ENCODE results near the gene TMTC3.
"Not testable (repeated sequence)": the region's sequence is repeated elsewhere in the genome, so short reads cannot be mapped to it uniquely, and the experiment has no call there.

The TMTC3 gene

GRCh38 chr12:88141774-88142609 is at the start of gene TMTC3, which contains the start of gene CEP290:
Gene TMTC3 (plus strand): TSS chr12:88142307. CDS start chr12:88148316, 6,009 bp downstream.
Gene CEP290 (minus strand): TSS chr12:88142088. CDS start chr12:88141307, 781 bp downstream.
- Histone ChIP-seq H3K9ac (ENCODE audit: low read length) (peak within 1 kb of the TSS; percentile 58), H3K4me1 (ENCODE audit: control insufficient read depth, insufficient read depth, low read length) (peaks cover 3% of the 10 kb centered on the region), H3K4me3 (ENCODE audit: low read length) (peak within 1 kb of the TSS; percentile 90), H3K36me3 (ENCODE audit: control insufficient read depth, insufficient read depth, low read length) (no peaks in the 10 kb centered on the region), H3K27me3 (ENCODE audit: control insufficient read depth, insufficient read depth, low read length) (no peaks in the 10 kb centered on the region), H3K27ac (ENCODE audit: low read depth, low read length) (peak within 1 kb of the TSS; percentile 70)

GRCh38 chr12:88092771-88093170 is 49.3 kb upstream of the TMTC3 start:
- no peak overlapping the region for H3K9ac ChIP-seq (ENCODE audit: low read length)
- H3K36me3 ChIP-seq (ENCODE audit: control insufficient read depth, insufficient read depth, low read length), result no peaks in the 10 kb centered on the region
- no peaks in the 10 kb centered on the region for H3K27me3 ChIP-seq (ENCODE audit: control insufficient read depth, insufficient read depth, low read length)
- H3K4me3 ChIP-seq (ENCODE audit: low read length), result no peak overlapping the region
- H3K4me1 ChIP-seq (ENCODE audit: control insufficient read depth, insufficient read depth, low read length), result no peaks in the 10 kb centered on the region
- H3K27ac ChIP-seq (ENCODE audit: low read depth, low read length), result no peak overlapping the region

DNA sequence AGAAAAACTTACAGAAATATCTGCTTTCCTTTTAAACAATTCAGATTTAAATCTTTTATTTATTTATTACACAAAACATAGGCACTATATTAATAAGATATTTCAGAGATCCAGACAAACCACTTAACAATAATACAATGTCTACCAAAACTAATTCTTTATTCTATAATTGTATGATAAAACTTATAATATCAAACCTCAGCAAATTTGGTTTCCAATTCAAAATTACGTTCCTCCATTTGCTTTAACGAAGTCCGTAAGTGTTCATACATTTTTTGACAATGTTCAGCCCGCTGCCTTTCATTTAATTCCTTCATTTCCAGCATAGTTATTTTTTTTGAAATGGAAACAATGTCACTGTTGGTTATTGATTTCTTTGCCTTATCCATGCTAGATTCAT is 48.5 kb upstream of the TMTC3 start:
- Histone ChIP-seq H3K4me1 (ENCODE audit: control insufficient read depth, insufficient read depth, low read length) (no peaks in the 10 kb centered on the region), H3K27ac (ENCODE audit: low read depth, low read length) (no peak overlapping the region), H3K4me3 (ENCODE audit: low read length) (no peak overlapping the region), H3K9ac (ENCODE audit: low read length) (no peak overlapping the region), H3K27me3 (ENCODE audit: control insufficient read depth, insufficient read depth, low read length) (no peaks in the 10 kb centered on the region), H3K36me3 (ENCODE audit: control insufficient read depth, insufficient read depth, low read length) (no peaks in the 10 kb centered on the region)

DNA sequence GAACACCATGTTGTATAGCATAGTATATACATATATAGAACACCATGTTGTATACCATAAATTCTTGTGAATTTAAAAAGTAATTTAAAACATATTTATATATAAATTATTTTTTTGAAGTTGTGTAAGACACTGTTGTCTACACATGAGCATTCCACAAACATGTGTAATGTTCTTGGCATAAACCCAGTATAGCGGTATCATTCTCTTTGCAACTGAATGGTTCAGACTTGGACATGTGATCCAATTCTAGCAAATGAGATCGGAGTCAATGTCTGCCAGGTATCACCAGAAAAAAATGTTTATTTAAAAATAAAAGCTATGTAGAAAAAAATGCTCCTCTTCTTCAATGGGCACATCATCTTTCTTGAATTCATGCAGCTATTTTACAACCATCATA is 34.1 kb upstream of the TMTC3 start:
- Histone ChIP-seq H3K9ac (ENCODE audit: low read length) (no peak overlapping the region), H3K4me3 (ENCODE audit: low read length) (no peak overlapping the region), H3K27ac (ENCODE audit: low read depth, low read length) (no peak overlapping the region), H3K27me3 (ENCODE audit: control insufficient read depth, insufficient read depth, low read length) (no peaks in the 10 kb centered on the region), H3K4me1 (ENCODE audit: control insufficient read depth, insufficient read depth, low read length) (no peaks in the 10 kb centered on the region), H3K36me3 (ENCODE audit: control insufficient read depth, insufficient read depth, low read length) (peaks cover 3% of the 10 kb centered on the region)

- Histone ChIP-seq H3K36me3 (ENCODE audit: control insufficient read depth, insufficient read depth, low read length) (peaks cover 3% of the 10 kb centered on the region), H3K27me3 (ENCODE audit: control insufficient read depth, insufficient read depth, low read length) (no peaks in the 10 kb centered on the region), H3K9ac (ENCODE audit: low read length) (no peak overlapping the region), H3K27ac (ENCODE audit: low read depth, low read length) (no peak overlapping the region), H3K4me1 (ENCODE audit: control insufficient read depth, insufficient read depth, low read length) (no peaks in the 10 kb centered on the region), H3K4me3 (ENCODE audit: low read length) (no peak overlapping the region)
These were observed 30.9 kb upstream of the TMTC3 start for GRCh38 chr12:88111074-88111652.

- no peaks in the 10 kb centered on the region for H3K4me1 ChIP-seq (ENCODE audit: control insufficient read depth, insufficient read depth, low read length)
- H3K27ac ChIP-seq (ENCODE audit: low read depth, low read length), result no peak overlapping the region
- H3K4me3 ChIP-seq (ENCODE audit: low read length), result no peak overlapping the region
- no peaks in the 10 kb centered on the region for H3K27me3 ChIP-seq (ENCODE audit: control insufficient read depth, insufficient read depth, low read length)
- peaks cover 3% of the 10 kb centered on the region for H3K36me3 ChIP-seq (ENCODE audit: control insufficient read depth, insufficient read depth, low read length)
- H3K9ac ChIP-seq (ENCODE audit: low read length), result no peak overlapping the region
These were observed 28.2 kb upstream of the TMTC3 start for GRCh38 chr12:88113871-88114270.

- Histone ChIP-seq H3K27me3 (ENCODE audit: control insufficient read depth, insufficient read depth, low read length) (no peaks in the 10 kb centered on the region), H3K4me3 (ENCODE audit: low read length) (no peak overlapping the region), H3K9ac (ENCODE audit: low read length) (no peak overlapping the region), H3K27ac (ENCODE audit: low read depth, low read length) (no peak overlapping the region), H3K4me1 (ENCODE audit: control insufficient read depth, insufficient read depth, low read length) (no peaks in the 10 kb centered on the region), H3K36me3 (ENCODE audit: control insufficient read depth, insufficient read depth, low read length) (no peaks in the 10 kb centered on the region)
These were observed 19.4 kb upstream of the TMTC3 start for GRCh38 chr12:88122666-88123065.

DNA sequence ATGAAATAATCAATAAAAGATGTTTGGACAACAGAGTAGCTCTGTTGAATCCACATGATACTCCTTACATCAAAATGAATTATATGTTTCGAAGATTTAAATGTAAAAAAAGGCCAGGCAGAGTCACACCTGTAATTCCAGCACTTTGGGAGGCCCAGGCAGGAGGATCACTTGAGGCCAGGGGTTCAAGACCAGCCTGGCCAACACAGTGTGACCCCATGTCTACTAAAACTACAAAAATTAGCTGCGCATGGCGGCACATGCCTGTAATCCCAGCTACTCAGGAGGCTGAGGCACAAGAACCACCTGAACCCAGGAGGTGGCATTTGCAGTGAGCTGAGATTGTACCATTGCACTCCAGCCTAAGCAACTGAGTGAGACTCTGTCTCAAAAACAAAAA is 15.0 kb upstream of the TMTC3 start:
- no peak overlapping the region for H3K9ac ChIP-seq (ENCODE audit: low read length)
- H3K27me3 ChIP-seq (ENCODE audit: control insufficient read depth, insufficient read depth, low read length), result no peaks in the 10 kb centered on the region
- H3K4me3 ChIP-seq (ENCODE audit: low read length), result no peak overlapping the region
- no peaks in the 10 kb centered on the region for H3K36me3 ChIP-seq (ENCODE audit: control insufficient read depth, insufficient read depth, low read length)
- no peaks in the 10 kb centered on the region for H3K4me1 ChIP-seq (ENCODE audit: control insufficient read depth, insufficient read depth, low read length)
- no peak overlapping the region for H3K27ac ChIP-seq (ENCODE audit: low read depth, low read length)

- H3K27me3 ChIP-seq (ENCODE audit: control insufficient read depth, insufficient read depth, low read length), result no peaks in the 10 kb centered on the region
- H3K4me3 ChIP-seq (ENCODE audit: low read length), result no peak overlapping the region
- no peaks in the 10 kb centered on the region for H3K36me3 ChIP-seq (ENCODE audit: control insufficient read depth, insufficient read depth, low read length)
- H3K9ac ChIP-seq (ENCODE audit: low read length), result no peak overlapping the region
- H3K27ac ChIP-seq (ENCODE audit: low read depth, low read length), result no peak overlapping the region
- H3K4me1 ChIP-seq (ENCODE audit: control insufficient read depth, insufficient read depth, low read length), result no peaks in the 10 kb centered on the region
These were observed 14.3 kb upstream of the TMTC3 start for GRCh38 chr12:88127855-88128254.

DNA sequence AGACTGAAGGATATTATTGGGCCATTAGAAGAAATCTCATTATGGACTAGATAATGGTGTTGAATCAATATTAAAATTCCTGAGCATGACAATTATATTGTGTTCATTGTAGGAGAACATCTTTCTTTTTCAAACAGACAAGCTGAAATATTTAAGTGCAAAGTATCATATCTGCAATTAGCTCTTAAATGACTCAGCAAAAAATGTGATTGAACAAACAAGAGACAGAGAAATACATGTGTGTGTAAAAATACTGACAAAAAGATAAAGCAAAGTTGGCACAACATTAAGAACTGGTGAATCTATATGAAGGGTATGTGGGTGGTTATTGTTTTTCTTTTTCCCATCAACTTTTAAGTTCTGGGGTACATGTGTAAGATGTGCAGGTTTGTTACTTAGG is 9.7 kb upstream of the TMTC3 start:
- Histone ChIP-seq H3K27ac (ENCODE audit: low read depth, low read length) (no peak overlapping the region), H3K9ac (ENCODE audit: low read length) (no peak overlapping the region), H3K27me3 (ENCODE audit: control insufficient read depth, insufficient read depth, low read length) (no peaks in the 10 kb centered on the region), H3K4me1 (ENCODE audit: control insufficient read depth, insufficient read depth, low read length) (no peaks in the 10 kb centered on the region), H3K4me3 (ENCODE audit: low read length) (no peak overlapping the region), H3K36me3 (ENCODE audit: control insufficient read depth, insufficient read depth, low read length) (no peaks in the 10 kb centered on the region)

DNA sequence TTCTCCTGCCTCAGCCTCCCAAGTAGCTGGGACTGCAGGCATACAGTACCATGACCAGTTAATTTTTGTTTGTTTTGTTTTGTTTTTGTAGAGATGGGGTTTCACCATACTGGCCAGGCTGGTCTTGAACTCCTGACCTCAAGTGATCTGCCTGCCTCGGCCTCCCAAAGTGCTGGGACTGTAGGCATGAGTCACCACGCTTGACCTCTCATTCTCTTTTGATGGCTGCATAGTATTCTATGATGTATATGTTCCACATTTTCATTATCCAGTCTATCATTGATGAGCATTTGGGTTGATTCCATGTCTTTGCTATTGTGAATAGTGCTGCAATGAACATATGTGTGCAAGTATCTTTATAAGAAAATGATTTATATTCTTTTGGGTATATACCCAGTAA is 8.9 kb upstream of the TMTC3 start:
- H3K27me3 ChIP-seq (ENCODE audit: control insufficient read depth, insufficient read depth, low read length); H3K9ac ChIP-seq (ENCODE audit: low read length); H3K4me3 ChIP-seq (ENCODE audit: low read length); H3K4me1 ChIP-seq (ENCODE audit: control insufficient read depth, insufficient read depth, low read length); H3K27ac ChIP-seq (ENCODE audit: low read depth, low read length); H3K36me3 ChIP-seq (ENCODE audit: control insufficient read depth, insufficient read depth, low read length): not testable (repeated sequence)

DNA sequence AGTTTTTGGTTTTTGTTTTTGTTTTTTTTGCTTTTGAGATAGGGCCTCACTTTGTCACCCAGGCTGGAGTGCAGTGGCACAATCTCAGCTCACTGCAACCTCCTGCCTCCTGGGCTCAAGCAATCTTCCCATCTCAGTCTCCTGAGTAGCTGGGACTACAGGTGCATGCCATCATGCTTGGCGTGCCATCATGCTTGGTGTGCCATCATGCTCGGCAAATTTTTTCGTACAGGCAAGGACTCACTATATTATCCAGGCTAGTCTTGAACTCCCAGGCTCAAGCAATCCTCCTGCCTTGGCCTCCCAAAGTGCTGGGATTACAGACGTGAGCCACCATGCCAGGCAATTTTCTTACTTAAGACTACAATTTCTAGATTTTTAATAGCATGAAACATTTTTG is 2.4 kb upstream of the TMTC3 start:
- H3K9ac ChIP-seq (ENCODE audit: low read length); H3K4me3 ChIP-seq (ENCODE audit: low read length); H3K4me1 ChIP-seq (ENCODE audit: control insufficient read depth, insufficient read depth, low read length); H3K36me3 ChIP-seq (ENCODE audit: control insufficient read depth, insufficient read depth, low read length); H3K27ac ChIP-seq (ENCODE audit: low read depth, low read length); H3K27me3 ChIP-seq (ENCODE audit: control insufficient read depth, insufficient read depth, low read length): not testable (repeated sequence)

GRCh38 chr12:88141425-88141773 is 708 bp upstream of the TMTC3 start:
- no peaks in the 10 kb centered on the region for H3K27me3 ChIP-seq (ENCODE audit: control insufficient read depth, insufficient read depth, low read length)
- H3K36me3 ChIP-seq (ENCODE audit: control insufficient read depth, insufficient read depth, low read length), result no peaks in the 10 kb centered on the region
- H3K9ac ChIP-seq (ENCODE audit: low read length), result peak overlapping the region; percentile 49
- peak overlapping the region; percentile 80 for H3K4me3 ChIP-seq (ENCODE audit: low read length)
- H3K4me1 ChIP-seq (ENCODE audit: control insufficient read depth, insufficient read depth, low read length), result peaks cover 3% of the 10 kb centered on the region
- peak overlapping the region; percentile 70 for H3K27ac ChIP-seq (ENCODE audit: low read depth, low read length)

All from rectal smooth muscle tissue (tissue), 1 donor.